GM19193 (cell line): ENCODE data around the gene LRRC36.

Source experiments
- POLR2A ChIP-seq: IDR thresholded peaks from 4 replicates; pipeline ENCODE4 v1.6.1; 2011; ENCODE audit not compliant: insufficient read depth, insufficient read length; ENCODE audit errors: extremely low read depth

The LRRC36 gene

GRCh38 chr16:67399218-67399733 lies 72.7 kb downstream of the LRRC36 start:
- no peak for TF ChIP-seq POLR2A

- TF ChIP-seq POLR2A = no peak
Observed at GRCh38 chr16:67399749-67400704, 73.4 kb downstream of the LRRC36 start.

DNA sequence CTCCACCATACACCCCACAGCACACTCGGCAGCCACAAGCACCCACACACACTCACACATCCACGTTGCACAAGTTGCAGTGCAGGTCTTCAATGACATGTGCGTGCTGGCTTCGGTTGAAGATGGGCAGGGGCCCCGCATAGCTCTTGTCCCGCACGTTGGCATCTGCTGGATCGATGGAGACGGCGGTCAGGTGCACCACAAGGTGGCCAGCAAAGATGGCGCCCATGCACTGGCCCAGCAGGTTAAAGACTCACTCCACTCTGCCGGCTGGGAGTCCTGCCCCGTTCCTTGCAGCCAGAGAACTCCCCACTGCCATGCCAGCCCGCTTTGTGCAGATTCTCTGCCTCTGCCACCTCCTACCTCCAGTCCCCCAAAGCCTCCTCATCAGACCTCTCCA lies 74.3 kb downstream of the LRRC36 start:
- TF ChIP-seq POLR2A = no peak

- no peak for TF ChIP-seq POLR2A
Observed at GRCh38 chr16:67403976-67404555, 77.5 kb downstream of the LRRC36 start.

- no peak for TF ChIP-seq POLR2A
Observed at GRCh38 chr16:67404740-67405226, 78.2 kb downstream of the LRRC36 start.

DNA sequence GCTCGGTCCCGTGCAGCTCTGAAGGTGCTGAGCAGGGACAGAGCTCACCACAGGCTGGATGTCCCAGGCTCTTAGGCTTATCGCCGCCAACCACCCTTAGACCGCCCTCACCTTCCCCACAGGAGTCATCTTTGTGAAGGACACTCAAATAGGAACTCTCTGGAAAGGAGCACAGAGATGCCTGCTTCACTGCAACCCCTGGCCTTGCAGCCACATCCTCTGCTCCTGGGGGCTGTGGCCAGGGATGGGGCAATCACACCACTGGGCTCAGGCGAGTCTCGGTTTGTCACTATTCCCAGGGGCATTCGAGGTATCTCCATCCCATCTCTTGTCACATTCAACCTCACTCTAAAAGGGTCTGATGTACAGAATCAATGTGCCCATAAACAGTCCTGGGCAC lies 78.7 kb downstream of the LRRC36 start:
- TF ChIP-seq POLR2A = no peak

DNA sequence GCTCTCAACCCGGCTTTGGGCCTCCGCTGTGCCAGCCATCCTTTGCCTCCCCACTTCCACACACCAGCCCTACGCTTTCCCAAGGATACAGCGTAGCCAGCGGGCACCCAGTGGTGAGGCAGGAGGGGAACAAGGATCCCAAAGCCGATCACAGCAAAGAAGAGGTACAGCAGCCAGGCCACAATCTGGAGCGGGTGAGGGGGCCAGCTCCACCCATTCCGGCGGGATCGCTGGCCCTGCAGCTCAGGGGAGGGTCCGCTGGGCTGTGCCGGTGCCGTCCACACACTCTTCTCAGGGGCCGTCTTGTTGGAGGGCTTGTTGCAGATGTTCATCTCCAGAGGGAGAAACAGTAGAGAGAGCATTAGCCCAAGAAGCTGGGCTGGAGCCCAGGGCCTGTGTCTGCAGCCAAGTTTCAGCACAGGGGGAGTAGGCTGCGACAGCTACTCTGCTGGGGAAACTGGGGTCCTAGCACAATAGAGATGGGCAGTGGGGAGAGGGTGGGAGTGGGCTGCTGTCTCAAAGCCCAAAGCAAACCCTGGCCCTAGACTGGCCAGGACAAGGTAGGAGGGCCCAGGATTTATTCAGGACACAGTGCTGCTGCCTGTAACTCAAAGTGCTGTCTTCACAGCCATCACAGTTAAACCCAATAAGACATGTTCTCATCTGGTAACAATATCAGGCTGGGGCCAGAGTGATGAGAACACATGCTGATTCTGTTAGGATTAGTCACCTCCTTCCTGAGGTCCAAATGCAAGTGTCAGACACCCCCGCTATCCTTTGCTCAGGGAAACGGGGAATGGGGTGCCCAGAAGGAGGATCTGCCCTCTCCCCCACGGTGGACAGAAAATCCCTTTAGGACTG lies 79.7 kb downstream of the LRRC36 start:
- no peak for TF ChIP-seq POLR2A

GRCh38 chr16:67407176-67407787 lies 80.7 kb downstream of the LRRC36 start:
- no peak for TF ChIP-seq POLR2A

DNA sequence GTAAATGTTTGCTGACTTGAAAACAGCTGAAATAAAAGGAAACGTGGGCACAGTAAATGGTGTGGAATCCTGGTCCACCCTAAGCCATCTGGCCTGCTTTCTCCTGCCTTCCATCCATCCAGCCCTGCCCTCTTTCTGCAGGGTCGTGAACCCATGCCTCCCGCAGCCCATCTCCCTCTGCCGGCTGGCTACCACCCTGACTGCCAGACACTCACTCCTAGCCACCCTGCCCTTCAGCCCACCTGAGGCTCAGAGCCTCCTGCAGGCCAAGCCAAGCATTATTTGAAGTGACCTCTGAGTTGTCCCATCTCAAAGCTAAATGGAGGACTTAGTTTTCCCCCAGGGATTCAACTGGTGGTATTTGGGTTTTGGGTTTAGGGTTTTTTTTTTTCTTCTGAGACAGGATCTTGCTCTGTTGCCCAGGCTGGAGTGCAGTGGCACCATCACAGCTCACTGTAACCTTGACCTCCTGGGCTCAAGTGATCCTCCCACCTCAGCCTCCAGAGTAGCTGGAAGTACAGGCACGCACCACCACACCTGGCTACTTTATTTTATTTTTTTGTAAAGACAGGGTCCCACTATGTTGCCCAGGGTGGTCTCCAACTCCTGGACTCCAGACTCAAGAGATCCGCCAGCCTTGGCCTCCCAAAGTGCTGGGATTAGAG lies 81.3 kb downstream of the LRRC36 start:
- TF ChIP-seq POLR2A = no peak

GRCh38 chr16:67409631-67410030 lies 83.0 kb downstream of the LRRC36 start:
- TF ChIP-seq POLR2A = no peak

DNA sequence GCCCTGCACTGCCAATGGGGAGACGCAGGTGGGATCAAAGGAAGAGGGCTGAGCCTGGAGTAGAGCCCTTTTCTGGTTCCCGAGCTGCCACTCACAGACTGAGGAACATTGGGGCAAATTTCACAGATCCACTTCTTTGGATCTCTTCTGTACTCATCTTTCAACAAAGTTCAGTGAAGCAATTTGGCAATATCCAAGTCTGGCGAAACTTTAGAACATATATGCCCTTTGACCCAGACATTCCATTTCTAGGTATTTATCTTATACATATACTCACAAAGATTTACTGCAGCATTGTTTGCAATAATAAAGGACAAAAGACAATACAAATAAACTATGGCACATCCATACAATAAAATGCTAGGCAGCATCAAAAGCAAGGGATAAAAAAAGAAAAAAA lies 84.7 kb downstream of the LRRC36 start:
- TF ChIP-seq POLR2A = no peak

- TF ChIP-seq POLR2A = no peak
Observed at GRCh38 chr16:67412294-67412693, 85.7 kb downstream of the LRRC36 start.

- no peak for TF ChIP-seq POLR2A
Observed at GRCh38 chr16:67413978-67414911, 87.6 kb downstream of the LRRC36 start.
